ENCODE results near the gene GFPT2. TPM values are rescaled to one million over a fixed set of nuclear protein-coding genes. Genes with fewer than 3 reads are reported as not detected.
A peak's percentile ranks its signal among the peaks of the same experiment; 100 is the strongest.

GFPT2 gene
- total RNA-seq, 1 donor from 2014 or later: 15.7 TPM

DNA sequence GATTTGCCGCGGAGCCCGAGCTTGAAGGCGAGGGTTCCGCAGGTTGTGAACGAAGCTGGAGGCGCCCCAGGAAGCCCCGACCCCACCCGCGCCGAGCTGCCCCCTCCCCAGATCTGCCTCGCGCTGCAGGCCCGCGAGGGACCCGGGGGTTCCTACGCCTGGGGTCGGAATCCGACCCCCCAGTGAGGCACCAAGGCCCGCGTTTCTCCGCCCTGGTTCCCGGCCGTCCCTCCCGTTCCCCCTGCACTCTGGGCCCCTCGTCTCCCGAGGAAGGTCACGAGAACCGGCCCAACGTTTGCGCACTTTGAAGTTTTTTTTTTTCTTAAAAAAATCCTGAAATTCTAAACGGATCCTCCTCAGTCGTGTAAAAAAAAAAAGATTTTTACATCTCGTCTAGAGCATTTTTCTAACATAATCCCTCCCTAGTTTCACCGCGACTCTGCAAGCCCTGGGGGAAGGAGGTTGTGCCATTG, 880 bp upstream of the GFPT2 start:
- Mint-ChIP-seq H3K4me3 (peak overlapping the region; percentile 73), H3K36me3 (no peaks in the 10 kb centered on the region), H3K9me3 (peaks cover 2% of the 10 kb centered on the region), H3K27ac (no peak overlapping the region), H3K4me1 (peaks cover 13% of the 10 kb centered on the region), H3K27me3 (ENCODE audit: low read depth) (peaks cover 50% of the 10 kb centered on the region)
- no peak for TF ChIP-seq CTCF (IDR thresholded peaks at IDR 0.05; ENCODE audit: unreplicated experiment)
- no peak for DNase-seq (ENCODE audit: low spot score in 2 of 2, unreplicated experiment in 2 of 2)

DNA sequence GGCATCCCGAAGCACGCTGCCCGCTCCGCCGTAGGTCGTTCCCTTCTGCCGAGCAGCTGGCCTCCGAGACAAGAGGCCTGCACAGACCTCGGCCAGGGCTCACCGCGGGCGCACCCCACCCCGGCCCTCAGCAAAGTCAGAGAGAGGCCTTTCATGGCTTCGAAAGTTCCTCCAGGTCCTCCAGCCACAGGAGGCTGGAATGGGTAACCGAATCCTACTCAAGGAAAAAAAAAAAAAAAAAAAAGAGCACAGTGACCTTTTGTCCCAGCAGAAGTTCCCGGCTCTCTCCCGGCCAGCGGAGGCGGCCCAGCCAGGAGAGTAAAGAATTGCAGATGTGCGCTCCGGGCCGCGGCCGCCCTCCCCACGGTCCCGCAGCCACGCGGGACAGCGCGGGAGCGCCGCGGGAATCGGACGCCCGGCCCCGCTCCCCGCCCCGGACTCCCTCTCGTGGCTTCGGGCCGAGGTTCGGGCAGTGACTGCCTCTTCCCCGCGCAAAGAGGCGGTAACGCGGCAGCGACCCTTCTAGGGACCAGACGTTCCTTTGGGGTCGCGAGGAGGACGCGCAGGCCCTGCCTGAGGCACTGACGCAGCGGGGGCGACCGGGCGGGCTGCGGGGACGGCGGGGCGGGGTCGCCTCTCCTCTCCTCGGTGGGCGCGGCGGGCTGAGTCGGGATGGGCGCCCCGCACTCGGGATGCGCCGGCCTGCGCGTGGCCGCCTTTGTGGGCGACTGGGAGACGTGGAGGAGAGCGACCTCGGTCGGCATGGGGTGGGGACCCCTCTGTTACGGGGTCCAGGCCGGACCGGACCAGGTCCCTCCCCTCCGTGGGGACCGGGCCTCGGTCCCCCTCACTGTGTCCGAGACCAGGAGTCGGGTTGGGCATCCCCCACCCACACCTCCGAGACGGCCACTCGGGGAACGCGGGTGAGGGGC, 754 bp downstream of the GFPT2 start:
- Mint-ChIP-seq H3K4me3 (peak overlapping the region; percentile 75), H3K27ac (no peak overlapping the region), H3K27me3 (ENCODE audit: low read depth) (peaks cover 50% of the 10 kb centered on the region), H3K36me3 (no peaks in the 10 kb centered on the region), H3K9me3 (no peaks in the 10 kb centered on the region), H3K4me1 (peaks cover 19% of the 10 kb centered on the region)
- DNase-seq (ENCODE audit: low spot score in 2 of 2, unreplicated experiment in 2 of 2): no peak
- TF ChIP-seq CTCF (IDR thresholded peaks at IDR 0.05; ENCODE audit: unreplicated experiment): no peak

DNA sequence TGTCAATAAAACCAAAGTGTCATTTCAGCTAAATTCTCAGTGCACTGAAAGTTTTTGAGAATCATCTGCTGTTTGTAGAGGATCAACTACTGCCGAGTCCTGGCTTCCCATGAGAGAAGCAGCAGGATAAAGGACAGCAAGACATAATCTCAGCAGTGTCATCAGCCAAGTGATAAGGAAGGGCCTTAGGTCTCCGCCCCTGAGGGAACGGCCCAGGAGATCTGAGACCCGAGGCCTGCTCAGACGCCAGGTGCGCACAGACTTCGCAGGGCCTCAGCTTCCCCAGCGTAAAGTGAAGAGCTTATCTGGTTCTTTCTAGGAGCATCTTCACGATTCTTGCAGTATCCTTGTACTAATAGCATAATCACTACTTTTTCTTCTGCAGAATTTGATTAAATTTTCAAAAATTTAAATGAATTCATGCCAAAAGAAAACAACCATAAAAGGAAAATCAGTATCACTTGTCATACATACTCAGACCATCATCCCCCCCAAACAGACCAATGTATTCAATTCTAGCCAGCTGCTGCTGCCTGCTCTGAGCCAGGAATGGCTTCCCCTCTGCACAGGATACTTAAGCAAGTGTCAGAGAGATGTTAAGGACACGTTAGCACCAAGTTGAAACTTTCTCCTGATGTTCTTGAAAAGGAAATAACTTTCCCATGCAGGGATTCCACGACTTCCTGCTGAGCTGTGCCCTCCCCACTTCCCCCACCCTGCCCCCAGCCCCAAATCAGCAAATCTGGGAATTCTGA, 2.2 kb downstream of the GFPT2 start:
- H3K9me3 Mint-ChIP-seq: no peaks in the 10 kb centered on the region
- no peaks in the 10 kb centered on the region for H3K36me3 Mint-ChIP-seq
- no peak for TF ChIP-seq CTCF (IDR thresholded peaks at IDR 0.05; ENCODE audit: unreplicated experiment)
- H3K4me3 Mint-ChIP-seq: peak overlapping the region; percentile 75
- H3K27me3 Mint-ChIP-seq (ENCODE audit: low read depth): peaks cover 42% of the 10 kb centered on the region
- H3K4me1 Mint-ChIP-seq: peaks cover 19% of the 10 kb centered on the region
- no peak overlapping the region for H3K27ac Mint-ChIP-seq
- DNase-seq (ENCODE audit: low spot score in 2 of 2, unreplicated experiment in 2 of 2): no peak

DNA sequence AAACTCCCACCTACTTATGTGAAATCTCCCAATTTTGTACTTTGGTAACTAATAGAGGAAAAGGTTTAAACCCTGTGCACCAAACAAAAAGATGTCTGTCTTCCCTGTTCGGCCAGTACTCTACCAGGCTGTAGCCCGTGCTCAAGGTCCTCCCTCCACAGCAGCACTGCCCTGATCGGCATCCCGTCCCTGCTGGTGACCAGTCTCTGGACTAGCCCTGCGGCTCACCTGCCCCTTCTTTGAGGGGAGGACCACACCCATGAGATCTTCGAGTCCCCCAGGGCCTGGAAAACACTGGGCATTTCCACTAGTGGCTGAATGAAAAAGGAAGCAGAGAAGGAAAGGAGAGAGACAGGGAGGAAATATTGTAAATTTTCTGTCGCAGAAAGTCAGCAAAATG, 2.8 kb downstream of the GFPT2 start:
- H3K36me3 Mint-ChIP-seq: no peaks in the 10 kb centered on the region
- TF ChIP-seq CTCF (IDR thresholded peaks at IDR 0.05; ENCODE audit: unreplicated experiment): no peak
- no peak overlapping the region for H3K4me3 Mint-ChIP-seq
- H3K9me3 Mint-ChIP-seq: no peaks in the 10 kb centered on the region
- peaks cover 19% of the 10 kb centered on the region for H3K4me1 Mint-ChIP-seq
- peaks cover 41% of the 10 kb centered on the region for H3K27me3 Mint-ChIP-seq (ENCODE audit: low read depth)
- H3K27ac Mint-ChIP-seq: no peak overlapping the region
- no peak for DNase-seq (ENCODE audit: low spot score in 2 of 2, unreplicated experiment in 2 of 2)

GRCh38 chr5:180349391-180349790, 3.7 kb downstream of the GFPT2 start:
- Mint-ChIP-seq H3K36me3 (no peaks in the 10 kb centered on the region), H3K4me3 (no peak overlapping the region), H3K9me3 (no peaks in the 10 kb centered on the region), H3K4me1 (peaks cover 16% of the 10 kb centered on the region), H3K27me3 (ENCODE audit: low read depth) (peaks cover 34% of the 10 kb centered on the region), H3K27ac (no peak overlapping the region)
- DNase-seq (ENCODE audit: low spot score in 2 of 2, unreplicated experiment in 2 of 2): no peak
- TF ChIP-seq CTCF (IDR thresholded peaks at IDR 0.05; ENCODE audit: unreplicated experiment): no peak
